HCT116 (cell line): Measurements from ENCODE around the gene KLF2. TPM values are rescaled to one million over a fixed set of nuclear protein-coding genes. Genes with fewer than 3 reads are reported as not detected.

ENCODE experiments used
- ATAC-seq: fragments of 200-7000 bp; cut with Tn5 transposase; 2 replicates; pipeline ENCODE4 v1.9.1; 2020; ENCODE audit warnings: mild to moderate bottlenecking, moderate library complexity
- BruUV-seq: library from RNA; stranded (reverse); fragments of 400-500 nt; replicated peaks from 2 replicates; lab custom pipeline; 2021; lab: Mats Ljungman, UMichigan
- CTCF ChIA-PET: fragments of 300-600 bp; sonication (Branson Sonifier 250); formaldehyde crosslinking; loops from one replicate; lab custom pipeline; 2021; ENCODE audit warnings: antibody characterized with exemption; lab: Charles Lee
- POLR2A ChIA-PET: fragments of 300-600, 350-600 bp; sonication (Branson Sonifier 250); formaldehyde crosslinking; loops from one replicate; lab custom pipeline; 2021; ENCODE audit warnings: antibody characterized with exemption; lab: Charles Lee
- RAD21 ChIA-PET, 2 experiments: fragments of 300-600 bp; sonication (Branson Sonifier 250); formaldehyde crosslinking; loops; one replicate each; lab custom pipeline; 2023; ENCODE audit warnings: low total read pairs in 2 of 2; ENCODE audit not compliant: uncharacterized antibody in 2 of 2, unreplicated experiment in 2 of 2, low non-redundant PET in 1 of 2; lab: Charles Lee
- DNase-seq: peaks from one replicate; pipeline ENCODE4 v3.0.0-alpha.2; 2010; ENCODE audit warnings: low read depth, low spot score
- H2AFZ ChIP-seq: fragments of 200-600 bp; shearing (Covaris generic), sonication (generic); 2 replicates; pipeline ENCODE4 v1.6.1; 2017; ENCODE audit warnings: low read depth, mixed run types, mixed read lengths, antibody characterized with exemption, low read length; ENCODE audit not compliant: poor library complexity, severe bottlenecking
- H3K27ac ChIP-seq: 2 replicates; pipeline ENCODE4 v1.5.1; 2012; ENCODE audit warnings: low read depth, low read length
- H3K27me3 ChIP-seq: fragments of 200-600 bp; sonication (generic); 2 replicates; pipeline ENCODE4 v1.6.1; 2016; ENCODE audit warnings: mixed run types, low read length, mixed read lengths; ENCODE audit not compliant: insufficient read depth
- H3K36me3 ChIP-seq, 2 experiments: fragments of 200-500 bp in 1 of 2; fragments of 200-600 bp in 1 of 2; sonication (Bioruptor generic) in 1 of 2; sonication (generic) in 1 of 2; 2 replicates each; pipeline versions ENCODE4 v1.5.1 to v1.6.1; 2014 to 2016; ENCODE audit warnings: low read length in 2 of 2, inconsistent platforms in 1 of 2, mixed read lengths in 1 of 2, mixed run types in 1 of 2; ENCODE audit not compliant: insufficient read depth in 2 of 2, control insufficient read depth in 1 of 2
- H3K4me1 ChIP-seq, 2 experiments: fragments of 200-600 bp in 1 of 2; sonication (generic) in 1 of 2; 2 replicates each; pipeline versions ENCODE4 v1.5.1 to v1.6.1; 2012 to 2017; ENCODE audit warnings: low read length in 2 of 2, inconsistent platforms in 1 of 2, mild to moderate bottlenecking in 1 of 2, mixed read lengths in 1 of 2, mixed run types in 1 of 2, moderate library complexity in 1 of 2; ENCODE audit not compliant: insufficient read depth in 2 of 2, control insufficient read depth in 1 of 2
- H3K4me2 ChIP-seq: fragments of 200-600 bp; sonication (generic); 2 replicates; pipeline ENCODE4 v1.6.1; 2017; ENCODE audit warnings: mixed run types, low read length, mixed read lengths
- H3K4me3 ChIP-seq, 2 experiments: fragments of 200-600 bp in 1 of 2; sonication (generic) in 1 of 2; replicated peaks in 1 of 2; 2 replicates each; pipeline ENCODE4 v1.5.1; 2011 to 2016; ENCODE audit warnings: low read length in 2 of 2, control low read depth in 1 of 2, low read depth in 1 of 2, mild to moderate bottlenecking in 1 of 2, mixed read lengths in 1 of 2, mixed run types in 1 of 2
- H3K79me2 ChIP-seq: fragments of 200-600 bp; sonication (generic); 2 replicates; pipeline ENCODE4 v1.6.1; 2017; ENCODE audit warnings: mild to moderate bottlenecking, mixed run types, low read length, moderate library complexity, mixed read lengths; ENCODE audit not compliant: insufficient read depth
- H3K9ac ChIP-seq: fragments of 200-600 bp; sonication (generic); 2 replicates; pipeline ENCODE4 v1.6.1; 2016; ENCODE audit warnings: low read length, mixed read lengths
- H3K9me2 ChIP-seq: fragments of 200-600 bp; sonication (generic), shearing (Covaris generic); 2 replicates; pipeline ENCODE4 v1.6.1; 2017; ENCODE audit warnings: mixed run types, mild to moderate bottlenecking, moderate library complexity; ENCODE audit not compliant: insufficient read depth
- H3K9me3 ChIP-seq, 2 experiments: fragments of 200-500 bp in 1 of 2; fragments of 200-600 bp in 1 of 2; sonication (Bioruptor generic) in 1 of 2; sonication (generic) in 1 of 2; 2 replicates each; pipeline ENCODE4 v1.6.1; 2014 to 2017; ENCODE audit warnings: low read length in 2 of 2, mixed read lengths in 2 of 2, inconsistent platforms in 1 of 2, low read depth in 1 of 2, mild to moderate bottlenecking in 1 of 2, mixed run types in 1 of 2, moderate library complexity in 1 of 2; ENCODE audit not compliant: control insufficient read depth in 1 of 2, insufficient read depth in 1 of 2
- H4K20me1 ChIP-seq: fragments of 200-600 bp; sonication (generic), shearing (Covaris generic); 2 replicates; pipeline ENCODE4 v1.6.1; 2017; ENCODE audit warnings: mixed run types, mild to moderate bottlenecking, moderate library complexity; ENCODE audit not compliant: insufficient read depth
- CBX3 ChIP-seq: IDR thresholded peaks from 2 replicates; pipeline ENCODE4 v1.6.1; 2012; ENCODE audit warnings: low read depth
- CEBPB ChIP-seq: IDR thresholded peaks from 2 replicates; pipeline ENCODE4 v1.6.1; 2012; ENCODE audit warnings: low read depth
- CTCF ChIP-seq, 3 experiments: fragments of 200-600 bp in 1 of 3; sonication (generic) in 1 of 3; IDR thresholded peaks in 2 of 3; conservative IDR thresholded peaks in 1 of 3; 2 replicates each; pipeline ENCODE4 v1.5.1; 2012 to 2017; ENCODE audit warnings: low read depth in 2 of 3, low read length in 2 of 3, antibody characterized with exemption in 1 of 3, borderline replicate concordance in 1 of 3, control low read depth in 1 of 3, mild to moderate bottlenecking in 1 of 3, mixed read lengths in 1 of 3, mixed run types in 1 of 3, moderate library complexity in 1 of 3; ENCODE audit not compliant: insufficient read depth in 1 of 3
- EGR1 ChIP-seq: IDR thresholded peaks from 2 replicates; pipeline ENCODE4 v1.6.1; 2012; ENCODE audit warnings: low read depth
- ELF1 ChIP-seq: IDR thresholded peaks from 2 replicates; pipeline ENCODE4 v1.6.1; 2012; ENCODE audit warnings: low read depth, borderline replicate concordance
- EZH2phosphoT487 ChIP-seq: fragments of 200-600 bp; IDR thresholded peaks from 2 replicates; pipeline ENCODE4 v1.6.1; 2018; ENCODE audit warnings: antibody characterized with exemption, borderline replicate concordance
- FOSL1 ChIP-seq: IDR thresholded peaks from 2 replicates; pipeline ENCODE4 v1.6.1; 2012; ENCODE audit warnings: low read depth
- MAX ChIP-seq: IDR thresholded peaks from 2 replicates; pipeline ENCODE4 v1.6.1; 2012
- RAD21 ChIP-seq: IDR thresholded peaks from 2 replicates; pipeline ENCODE4 v1.6.1; 2012; ENCODE audit warnings: low read depth, mild to moderate bottlenecking
- SRF ChIP-seq: IDR thresholded peaks from 2 replicates; pipeline ENCODE4 v1.6.1; 2012; ENCODE audit warnings: low read depth
- ZBTB33 ChIP-seq: IDR thresholded peaks from 2 replicates; pipeline ENCODE4 v1.6.1; 2011; ENCODE audit warnings: mild to moderate bottlenecking, low read length, moderate library complexity; ENCODE audit not compliant: insufficient replicate concordance; ENCODE audit errors: extremely low read depth
- ZFX ChIP-seq: fragments of 450-650 bp; IDR thresholded peaks from 2 replicates; pipeline ENCODE4 v1.6.1; 2017
- intact Hi-C: fragments of 100-400 bp; cut with micrococcal nuclease; formaldehyde crosslinking; loops from 2 replicates; pipeline ENCODE4 v1.10.0; 2022
- total RNA-seq: library from RNA; stranded (reverse); gene quantifications from one replicate; pipeline ENCODE4 v1.2.1, GENCODE V29; 2021; ENCODE audit not compliant: unreplicated experiment

The KLF2 gene
- total RNA-seq, 1 experiment from 2014 or later = 39.4 TPM

DNA sequence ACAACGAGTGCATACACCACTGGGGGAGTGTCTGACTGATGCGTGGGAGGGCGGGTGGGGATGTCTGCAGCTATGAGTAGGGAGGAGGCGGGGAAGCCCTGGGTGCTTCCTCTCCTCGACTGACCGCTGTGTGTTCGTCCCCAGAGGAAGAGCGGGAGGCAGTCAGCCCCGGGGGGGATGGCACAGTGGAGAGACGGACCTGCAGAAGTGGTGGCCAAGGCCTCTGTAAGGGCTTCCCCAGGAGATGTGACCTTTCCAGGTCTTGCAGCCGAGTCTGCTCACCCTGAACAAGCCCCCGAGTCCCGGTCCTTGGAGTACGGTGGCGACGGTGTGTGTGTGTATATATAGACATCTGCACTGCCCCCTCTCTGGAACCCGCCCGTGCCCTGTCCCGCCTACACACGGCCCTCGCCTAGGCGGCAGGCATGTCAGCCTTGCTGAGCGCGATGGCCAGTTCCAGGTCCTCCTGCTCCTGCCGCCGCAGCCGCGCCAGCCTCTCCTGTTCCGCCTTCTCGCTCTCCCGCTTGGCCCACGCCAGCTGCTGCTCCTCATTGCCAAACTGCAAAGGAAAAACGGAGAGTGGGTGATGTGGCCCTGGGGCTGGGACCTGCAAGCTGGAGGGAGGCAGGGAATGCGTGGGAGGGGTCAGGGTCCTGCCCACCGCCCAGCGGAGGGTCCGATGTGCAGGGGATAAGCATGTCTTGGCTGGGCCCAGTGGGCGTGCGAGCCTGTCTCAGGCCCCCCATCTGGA is 30.8 kb downstream of the KLF2 start:
- CTCF ChIA-PET = no interaction called here
- ATAC-seq (no peak), DNase-seq (no peak)
- intact Hi-C loops = no loop called here
- Histone ChIP-seq H3K27me3 (no peaks in the 10 kb centered on the region), H3K4me3 (no peak overlapping the region), H3K79me2 (no peaks in the 10 kb centered on the region), H3K27ac (no peak overlapping the region), H2AFZ (no peak overlapping the region), H3K9me3 (no peaks in the 10 kb centered on the region), H3K4me2 (no peak overlapping the region), H3K4me1 (peaks cover 0 to 12% of the 10 kb centered on the region in 2 experiments; a peak in 1 of 4 replicates), H4K20me1 (no peaks in the 10 kb centered on the region), H3K36me3 (no peaks in the 10 kb centered on the region), H3K9me2 (no peaks in the 10 kb centered on the region), H3K9ac (no peak overlapping the region)
- RAD21 ChIA-PET = no interaction called here
- TF ChIP-seq ELF1 = no peak
- no peak for TF ChIP-seq MAX
- no peak for TF ChIP-seq SRF
- no peak for TF ChIP-seq FOSL1
- TF ChIP-seq RAD21 = no peak
- TF ChIP-seq EZH2phosphoT487 = no peak
- TF ChIP-seq EGR1 = no peak
- no peak for TF ChIP-seq CEBPB
- TF ChIP-seq ZFX = no peak
- TF ChIP-seq CBX3 = no peak
- no peak for TF ChIP-seq ZBTB33
- TF ChIP-seq CTCF (IDR thresholded peaks at IDR 0.05 in 2 of 3, conservative IDR thresholded peaks at IDR 0.05 in 1 of 3; ENCODE audit: borderline replicate concordance in 1 of 3, insufficient read depth in 1 of 3, low read depth in 2 of 3, low read length in 2 of 3) = no peak
- POLR2A ChIA-PET = no interaction called here
- no TSS peak for BruUV-seq
